ENCODE data around the gene HADHB. TPM values are rescaled to one million over a fixed set of nuclear protein-coding genes. Genes with fewer than 3 reads are reported as not detected.

HADHB gene
- total and polyA plus RNA-seq, 2 of the 13 experiments (the other 11 are each of a cell fraction or from before 2014, with no cell fraction given), result 112 to 238 TPM

DNA sequence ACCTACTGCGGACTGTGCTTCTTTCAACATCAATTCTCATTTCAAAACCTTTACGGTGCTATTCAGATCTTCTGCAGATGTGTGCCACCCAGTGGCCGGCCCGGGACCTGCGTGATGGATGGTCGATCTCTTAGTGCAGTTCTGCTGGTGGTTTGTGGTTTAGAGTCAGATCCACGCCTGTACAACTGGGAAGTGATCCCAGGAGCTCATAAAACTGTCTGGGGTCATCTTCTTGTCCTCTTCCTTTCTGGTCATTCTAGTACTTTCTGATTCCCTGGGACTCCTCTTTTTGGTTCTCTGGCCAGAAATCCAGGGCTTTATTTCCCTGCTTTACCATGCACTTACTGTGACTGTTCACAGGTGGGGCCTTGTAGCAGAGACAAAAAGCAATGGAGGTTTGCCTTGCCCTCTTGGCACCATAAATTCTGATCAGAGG, 85.4 kb downstream of the HADHB start (continued):
- TF ChIP-seq, protein P1, sequence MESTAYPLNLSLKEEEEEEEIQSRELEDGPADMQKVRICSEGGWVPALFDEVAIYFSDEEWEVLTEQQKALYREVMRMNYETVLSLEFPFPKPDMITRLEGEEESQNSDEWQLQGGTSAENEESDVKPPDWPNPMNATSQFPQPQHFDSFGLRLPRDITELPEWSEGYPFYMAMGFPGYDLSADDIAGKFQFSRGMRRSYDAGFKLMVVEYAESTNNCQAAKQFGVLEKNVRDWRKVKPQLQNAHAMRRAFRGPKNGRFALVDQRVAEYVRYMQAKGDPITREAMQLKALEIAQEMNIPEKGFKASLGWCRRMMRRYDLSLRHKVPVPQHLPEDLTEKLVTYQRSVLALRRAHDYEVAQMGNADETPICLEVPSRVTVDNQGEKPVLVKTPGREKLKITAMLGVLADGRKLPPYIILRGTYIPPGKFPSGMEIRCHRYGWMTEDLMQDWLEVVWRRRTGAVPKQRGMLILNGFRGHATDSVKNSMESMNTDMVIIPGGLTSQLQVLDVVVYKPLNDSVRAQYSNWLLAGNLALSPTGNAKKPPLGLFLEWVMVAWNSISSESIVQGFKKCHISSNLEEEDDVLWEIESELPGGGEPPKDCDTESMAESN (CRISPR knock-in tag; conservative IDR thresholded peaks at IDR 0.05), result no peak
- peak; percentile 25 for TF ChIP-seq YY1 (IDR thresholded peaks at IDR 0.05; ENCODE audit: insufficient read depth, insufficient replicate concordance, low read depth, low read length)
- no peak for TF ChIP-seq CHCHD3 (CRISPR knock-in tag; IDR thresholded peaks at IDR 0.05)
- no peak for TF ChIP-seq SPEN (CRISPR knock-in tag; IDR thresholded peaks at IDR 0.05; ENCODE audit: low read depth)
- TF ChIP-seq, protein P2, sequence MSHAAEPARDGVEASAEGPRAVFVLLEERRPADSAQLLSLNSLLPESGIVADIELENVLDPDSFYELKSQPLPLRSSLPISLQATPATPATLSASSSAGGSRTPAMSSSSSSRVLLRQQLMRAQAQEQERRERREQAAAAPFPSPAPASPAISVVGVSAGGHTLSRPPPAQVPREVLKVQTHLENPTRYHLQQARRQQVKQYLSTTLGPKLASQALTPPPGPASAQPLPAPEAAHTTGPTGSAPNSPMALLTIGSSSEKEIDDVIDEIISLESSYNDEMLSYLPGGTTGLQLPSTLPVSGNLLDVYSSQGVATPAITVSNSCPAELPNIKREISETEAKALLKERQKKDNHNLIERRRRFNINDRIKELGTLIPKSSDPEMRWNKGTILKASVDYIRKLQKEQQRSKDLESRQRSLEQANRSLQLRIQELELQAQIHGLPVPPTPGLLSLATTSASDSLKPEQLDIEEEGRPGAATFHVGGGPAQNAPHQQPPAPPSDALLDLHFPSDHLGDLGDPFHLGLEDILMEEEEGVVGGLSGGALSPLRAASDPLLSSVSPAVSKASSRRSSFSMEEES (CRISPR knock-in tag; IDR thresholded peaks at IDR 0.05), result no peak
- TF ChIP-seq ZNF382 (CRISPR knock-in tag; IDR thresholded peaks at IDR 0.05; ENCODE audit: borderline replicate concordance), result no peak
- no peak for TF ChIP-seq ZNF629 (CRISPR knock-in tag; conservative IDR thresholded peaks at IDR 0.05)
- TF ChIP-seq, protein P3, sequence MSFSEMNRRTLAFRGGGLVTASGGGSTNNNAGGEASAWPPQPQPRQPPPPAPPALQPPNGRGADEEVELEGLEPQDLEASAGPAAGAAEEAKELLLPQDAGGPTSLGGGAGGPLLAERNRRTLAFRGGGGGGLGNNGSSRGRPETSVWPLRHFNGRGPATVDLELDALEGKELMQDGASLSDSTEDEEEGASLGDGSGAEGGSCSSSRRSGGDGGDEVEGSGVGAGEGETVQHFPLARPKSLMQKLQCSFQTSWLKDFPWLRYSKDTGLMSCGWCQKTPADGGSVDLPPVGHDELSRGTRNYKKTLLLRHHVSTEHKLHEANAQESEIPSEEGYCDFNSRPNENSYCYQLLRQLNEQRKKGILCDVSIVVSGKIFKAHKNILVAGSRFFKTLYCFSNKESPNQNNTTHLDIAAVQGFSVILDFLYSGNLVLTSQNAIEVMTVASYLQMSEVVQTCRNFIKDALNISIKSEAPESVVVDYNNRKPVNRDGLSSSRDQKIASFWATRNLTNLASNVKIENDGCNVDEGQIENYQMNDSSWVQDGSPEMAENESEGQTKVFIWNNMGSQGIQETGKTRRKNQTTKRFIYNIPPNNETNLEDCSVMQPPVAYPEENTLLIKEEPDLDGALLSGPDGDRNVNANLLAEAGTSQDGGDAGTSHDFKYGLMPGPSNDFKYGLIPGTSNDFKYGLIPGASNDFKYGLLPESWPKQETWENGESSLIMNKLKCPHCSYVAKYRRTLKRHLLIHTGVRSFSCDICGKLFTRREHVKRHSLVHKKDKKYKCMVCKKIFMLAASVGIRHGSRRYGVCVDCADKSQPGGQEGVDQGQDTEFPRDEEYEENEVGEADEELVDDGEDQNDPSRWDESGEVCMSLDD (CRISPR knock-in tag; IDR thresholded peaks at IDR 0.05; ENCODE audit: borderline replicate concordance), result no peak
- TF ChIP-seq BCL6 (CRISPR knock-in tag; IDR thresholded peaks at IDR 0.05), result no peak
- TF ChIP-seq, protein P4, sequence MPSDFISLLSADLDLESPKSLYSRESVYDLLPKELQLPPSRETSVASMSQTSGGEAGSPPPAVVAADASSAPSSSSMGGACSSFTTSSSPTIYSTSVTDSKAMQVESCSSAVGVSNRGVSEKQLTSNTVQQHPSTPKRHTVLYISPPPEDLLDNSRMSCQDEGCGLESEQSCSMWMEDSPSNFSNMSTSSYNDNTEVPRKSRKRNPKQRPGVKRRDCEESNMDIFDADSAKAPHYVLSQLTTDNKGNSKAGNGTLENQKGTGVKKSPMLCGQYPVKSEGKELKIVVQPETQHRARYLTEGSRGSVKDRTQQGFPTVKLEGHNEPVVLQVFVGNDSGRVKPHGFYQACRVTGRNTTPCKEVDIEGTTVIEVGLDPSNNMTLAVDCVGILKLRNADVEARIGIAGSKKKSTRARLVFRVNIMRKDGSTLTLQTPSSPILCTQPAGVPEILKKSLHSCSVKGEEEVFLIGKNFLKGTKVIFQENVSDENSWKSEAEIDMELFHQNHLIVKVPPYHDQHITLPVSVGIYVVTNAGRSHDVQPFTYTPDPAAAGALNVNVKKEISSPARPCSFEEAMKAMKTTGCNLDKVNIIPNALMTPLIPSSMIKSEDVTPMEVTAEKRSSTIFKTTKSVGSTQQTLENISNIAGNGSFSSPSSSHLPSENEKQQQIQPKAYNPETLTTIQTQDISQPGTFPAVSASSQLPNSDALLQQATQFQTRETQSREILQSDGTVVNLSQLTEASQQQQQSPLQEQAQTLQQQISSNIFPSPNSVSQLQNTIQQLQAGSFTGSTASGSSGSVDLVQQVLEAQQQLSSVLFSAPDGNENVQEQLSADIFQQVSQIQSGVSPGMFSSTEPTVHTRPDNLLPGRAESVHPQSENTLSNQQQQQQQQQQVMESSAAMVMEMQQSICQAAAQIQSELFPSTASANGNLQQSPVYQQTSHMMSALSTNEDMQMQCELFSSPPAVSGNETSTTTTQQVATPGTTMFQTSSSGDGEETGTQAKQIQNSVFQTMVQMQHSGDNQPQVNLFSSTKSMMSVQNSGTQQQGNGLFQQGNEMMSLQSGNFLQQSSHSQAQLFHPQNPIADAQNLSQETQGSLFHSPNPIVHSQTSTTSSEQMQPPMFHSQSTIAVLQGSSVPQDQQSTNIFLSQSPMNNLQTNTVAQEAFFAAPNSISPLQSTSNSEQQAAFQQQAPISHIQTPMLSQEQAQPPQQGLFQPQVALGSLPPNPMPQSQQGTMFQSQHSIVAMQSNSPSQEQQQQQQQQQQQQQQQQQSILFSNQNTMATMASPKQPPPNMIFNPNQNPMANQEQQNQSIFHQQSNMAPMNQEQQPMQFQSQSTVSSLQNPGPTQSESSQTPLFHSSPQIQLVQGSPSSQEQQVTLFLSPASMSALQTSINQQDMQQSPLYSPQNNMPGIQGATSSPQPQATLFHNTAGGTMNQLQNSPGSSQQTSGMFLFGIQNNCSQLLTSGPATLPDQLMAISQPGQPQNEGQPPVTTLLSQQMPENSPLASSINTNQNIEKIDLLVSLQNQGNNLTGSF (CRISPR knock-in tag; IDR thresholded peaks at IDR 0.05), result no peak
- no peak for TF ChIP-seq CENPT (CRISPR knock-in tag; IDR thresholded peaks at IDR 0.05; ENCODE audit: low read depth)
- TF ChIP-seq ZNF512B (CRISPR knock-in tag; IDR thresholded peaks at IDR 0.05; ENCODE audit: borderline replicate concordance), result no peak
